GM12878 (cell line): ENCODE measurements around the gene CCDC97. TPM values are rescaled to one million over a fixed set of nuclear protein-coding genes. Genes with fewer than 3 reads are reported as not detected.

ENCODE experiments used
- EP300 ChIP-seq, 2 experiments: fragments of 150-350 bp in 1 of 2; IDR thresholded peaks; 2 replicates each; pipeline ENCODE4 v1.6.1; 2011 to 2012; ENCODE audit warnings: low read depth in 2 of 2, low read length in 2 of 2, borderline replicate concordance in 1 of 2, improper control_type of control experiment in 1 of 2, inconsistent platforms in 1 of 2; ENCODE audit not compliant: control insufficient read depth in 1 of 2
- IRF3 ChIP-seq: fragments of 450-650 bp; IDR thresholded peaks from 2 replicates; pipeline ENCODE4 v1.6.1; 2014; ENCODE audit warnings: mild to moderate bottlenecking
- POLR2A ChIP-seq: IDR thresholded peaks from 2 replicates; pipeline ENCODE4 v1.6.1; 2011; ENCODE audit warnings: low read depth, mild to moderate bottlenecking, low read length
- SMAD1 ChIP-seq: fragments of 450-650 bp; IDR thresholded peaks from 2 replicates; pipeline ENCODE4 v1.6.1; 2018; ENCODE audit warnings: mild to moderate bottlenecking, low read depth; ENCODE audit not compliant: partially characterized antibody
- TARDBP ChIP-seq: IDR thresholded peaks from 2 replicates; pipeline ENCODE4 v1.6.1; 2016; ENCODE audit warnings: borderline replicate concordance
- polyA plus RNA-seq, 11 experiments: library from polyadenylated mRNA; depleted of rRNA in 4 of 11; unstranded in 6 of 11; stranded (reverse) in 5 of 11; fragments of >200 nt; fragmentation: Nextera tagmentation in 4 of 11; fragmentation: Illumina TruSeq in 1 of 11; extraction: Ambion mirVana in 4 of 11; extraction: Trizol in 1 of 11; gene quantifications; 1 replicate in 1 of 11; 2 replicates in 10 of 11; pipeline versions ENCODE4 v1.2.1 to v1.2.3, GENCODE V29; 2011 to 2016; ENCODE audit warnings: inconsistent platforms in 2 of 11, missing spikeins in 2 of 11, low read depth in 1 of 11
- total RNA-seq, 4 experiments: library from RNA; depleted of rRNA in 3 of 4; stranded (reverse); fragments of >200 nt in 3 of 4; fragmentation: Illumina TruSeq in 1 of 4; extraction: Trizol in 1 of 4; gene quantifications; 2 replicates each; pipeline versions ENCODE4 v1.2.1 to v1.2.3, GENCODE V29; 2013 to 2021
- TF ChIP-seq, protein P1 (sequence below): fragments of 450-650 bp; IDR thresholded peaks from 2 replicates; pipeline ENCODE4 v1.6.1; 2017; ENCODE audit warnings: mild to moderate bottlenecking, moderate library complexity

The CCDC97 gene
- total and polyA plus RNA-seq, 10 of the 15 experiments (the other 5 are each of a cell fraction or from before 2014, with no cell fraction given) = 1.8 to 34.1 (median 18.8) TPM

DNA sequence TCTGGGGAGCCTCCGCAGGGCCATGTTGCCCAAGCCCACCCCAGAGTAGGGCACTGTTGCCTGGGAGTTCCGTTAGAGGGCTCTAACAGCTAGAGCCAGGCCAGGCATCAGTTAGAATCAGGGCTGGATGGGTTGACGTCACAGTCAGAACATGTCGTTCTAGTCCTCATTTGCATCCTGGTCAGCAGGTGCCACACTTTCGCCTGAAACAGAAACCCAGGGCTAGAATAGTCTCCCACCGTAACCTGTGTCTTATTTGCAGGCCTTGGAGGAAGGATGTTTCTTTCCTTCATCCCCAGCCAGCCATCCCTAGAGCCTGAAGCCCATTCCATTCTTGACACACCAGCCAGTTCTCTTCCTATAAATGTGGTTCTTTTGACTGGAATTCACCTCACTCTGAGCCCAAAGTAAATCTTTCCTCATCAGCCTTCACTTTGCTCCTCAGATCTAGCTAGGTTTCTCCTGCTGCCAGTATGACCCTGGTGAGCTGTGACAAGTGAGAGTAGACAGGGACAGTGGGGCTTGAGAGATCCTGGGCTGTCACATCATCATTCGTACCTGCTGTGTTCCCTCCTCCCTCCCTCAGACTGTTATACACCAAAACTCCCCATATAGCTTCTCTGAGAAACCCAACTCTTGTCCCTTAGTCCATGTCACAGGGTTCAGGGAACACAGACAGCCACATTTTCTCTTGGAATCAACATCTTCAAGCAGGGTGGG lies 12.2 kb upstream of the CCDC97 start (continued):
- TF ChIP-seq, protein P1, sequence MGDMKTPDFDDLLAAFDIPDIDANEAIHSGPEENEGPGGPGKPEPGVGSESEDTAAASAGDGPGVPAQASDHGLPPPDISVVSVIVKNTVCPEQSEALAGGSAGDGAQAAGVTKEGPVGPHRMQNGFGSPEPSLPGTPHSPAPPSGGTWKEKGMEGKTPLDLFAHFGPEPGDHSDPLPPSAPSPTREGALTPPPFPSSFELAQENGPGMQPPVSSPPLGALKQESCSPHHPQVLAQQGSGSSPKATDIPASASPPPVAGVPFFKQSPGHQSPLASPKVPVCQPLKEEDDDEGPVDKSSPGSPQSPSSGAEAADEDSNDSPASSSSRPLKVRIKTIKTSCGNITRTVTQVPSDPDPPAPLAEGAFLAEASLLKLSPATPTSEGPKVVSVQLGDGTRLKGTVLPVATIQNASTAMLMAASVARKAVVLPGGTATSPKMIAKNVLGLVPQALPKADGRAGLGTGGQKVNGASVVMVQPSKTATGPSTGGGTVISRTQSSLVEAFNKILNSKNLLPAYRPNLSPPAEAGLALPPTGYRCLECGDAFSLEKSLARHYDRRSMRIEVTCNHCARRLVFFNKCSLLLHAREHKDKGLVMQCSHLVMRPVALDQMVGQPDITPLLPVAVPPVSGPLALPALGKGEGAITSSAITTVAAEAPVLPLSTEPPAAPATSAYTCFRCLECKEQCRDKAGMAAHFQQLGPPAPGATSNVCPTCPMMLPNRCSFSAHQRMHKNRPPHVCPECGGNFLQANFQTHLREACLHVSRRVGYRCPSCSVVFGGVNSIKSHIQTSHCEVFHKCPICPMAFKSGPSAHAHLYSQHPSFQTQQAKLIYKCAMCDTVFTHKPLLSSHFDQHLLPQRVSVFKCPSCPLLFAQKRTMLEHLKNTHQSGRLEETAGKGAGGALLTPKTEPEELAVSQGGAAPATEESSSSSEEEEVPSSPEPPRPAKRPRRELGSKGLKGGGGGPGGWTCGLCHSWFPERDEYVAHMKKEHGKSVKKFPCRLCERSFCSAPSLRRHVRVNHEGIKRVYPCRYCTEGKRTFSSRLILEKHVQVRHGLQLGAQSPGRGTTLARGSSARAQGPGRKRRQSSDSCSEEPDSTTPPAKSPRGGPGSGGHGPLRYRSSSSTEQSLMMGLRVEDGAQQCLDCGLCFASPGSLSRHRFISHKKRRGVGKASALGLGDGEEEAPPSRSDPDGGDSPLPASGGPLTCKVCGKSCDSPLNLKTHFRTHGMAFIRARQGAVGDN = peak; percentile 15; the same call in 1 of the 2 replicates
- TF ChIP-seq POLR2A (peak; percentile 39; the same call in 1 of the 2 replicates), IRF3 (no peak), TARDBP (no peak), EP300 (IDR thresholded peaks at IDR 0.05; ENCODE audit: borderline replicate concordance in 1 of 2, control insufficient read depth in 1 of 2, low read depth in 2 of 2, low read length in 2 of 2) (peak in 1 of 2 experiments; percentile 36; a peak in 1 of 4 replicates), SMAD1 (no peak)
